ENCODE measurements around the gene IL20RA.

DNA sequence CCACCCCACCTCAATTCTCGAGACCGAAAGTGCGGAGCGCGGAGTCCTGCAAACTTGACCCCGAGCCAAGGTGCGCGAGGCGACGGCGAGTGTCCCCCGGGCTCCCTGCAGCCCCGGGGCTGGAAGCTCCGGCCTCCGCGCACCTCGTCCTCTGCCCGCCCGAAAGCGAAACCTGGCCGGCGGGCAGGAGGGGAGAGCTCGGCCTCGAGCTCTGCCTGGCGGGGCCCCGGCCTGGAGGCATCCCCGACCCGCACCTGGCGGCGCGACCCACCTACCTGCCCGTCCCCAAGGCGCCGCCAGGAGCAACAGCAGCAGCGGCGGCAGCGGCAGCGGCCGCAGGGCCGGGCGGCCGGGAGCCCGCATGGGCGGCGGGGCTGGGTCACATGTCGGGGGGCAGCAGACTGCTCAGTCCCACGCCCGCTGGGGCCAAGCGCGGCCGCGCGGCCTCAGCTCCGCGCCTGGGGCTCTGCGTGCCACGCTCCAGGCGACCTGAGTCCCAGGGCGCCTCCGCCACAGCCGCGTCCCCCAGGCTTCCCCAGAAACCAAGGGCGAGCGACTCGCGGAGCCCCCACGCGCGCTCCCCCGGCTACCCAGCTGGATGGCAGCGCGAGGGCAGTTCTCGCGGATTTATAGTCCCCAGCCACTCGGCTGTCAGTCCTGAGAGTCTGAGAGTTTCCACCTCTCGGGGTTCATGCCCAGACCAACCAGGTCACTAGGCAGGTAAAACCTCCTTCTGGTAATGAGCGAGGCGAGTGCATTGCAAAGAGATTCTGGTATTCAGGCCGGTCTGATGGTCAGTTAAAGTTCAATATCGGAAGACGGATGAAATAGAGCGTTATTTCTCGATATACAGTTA lies at the start of gene IL20RA:
- TF ChIP-seq, protein P1, sequence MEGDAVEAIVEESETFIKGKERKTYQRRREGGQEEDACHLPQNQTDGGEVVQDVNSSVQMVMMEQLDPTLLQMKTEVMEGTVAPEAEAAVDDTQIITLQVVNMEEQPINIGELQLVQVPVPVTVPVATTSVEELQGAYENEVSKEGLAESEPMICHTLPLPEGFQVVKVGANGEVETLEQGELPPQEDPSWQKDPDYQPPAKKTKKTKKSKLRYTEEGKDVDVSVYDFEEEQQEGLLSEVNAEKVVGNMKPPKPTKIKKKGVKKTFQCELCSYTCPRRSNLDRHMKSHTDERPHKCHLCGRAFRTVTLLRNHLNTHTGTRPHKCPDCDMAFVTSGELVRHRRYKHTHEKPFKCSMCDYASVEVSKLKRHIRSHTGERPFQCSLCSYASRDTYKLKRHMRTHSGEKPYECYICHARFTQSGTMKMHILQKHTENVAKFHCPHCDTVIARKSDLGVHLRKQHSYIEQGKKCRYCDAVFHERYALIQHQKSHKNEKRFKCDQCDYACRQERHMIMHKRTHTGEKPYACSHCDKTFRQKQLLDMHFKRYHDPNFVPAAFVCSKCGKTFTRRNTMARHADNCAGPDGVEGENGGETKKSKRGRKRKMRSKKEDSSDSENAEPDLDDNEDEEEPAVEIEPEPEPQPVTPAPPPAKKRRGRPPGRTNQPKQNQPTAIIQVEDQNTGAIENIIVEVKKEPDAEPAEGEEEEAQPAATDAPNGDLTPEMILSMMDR (IDR thresholded peaks at IDR 0.05): peak in 1 of 4 experiments; percentile 22
- peak in 1 of 2 donors; percentile 13 for TF ChIP-seq POLR2A (IDR thresholded peaks at IDR 0.05)
